ENCODE results near the gene UBAP2L. TPM values are rescaled to one million over a fixed set of nuclear protein-coding genes. Genes with fewer than 3 reads are reported as not detected.
A peak's percentile ranks its signal among the peaks of the same experiment; 100 is the strongest.

The UBAP2L gene
- total and polyA plus RNA-seq, 2 donors (not counting 1 experiment from before 2014, with no cell fraction given): 147 to 218 TPM

GRCh38 chr1:154174654-154175053 is 46.1 kb upstream of the UBAP2L start:
- Mint-ChIP-seq H3K27me3 (no peaks in the 10 kb centered on the region), H3K9me3 (ENCODE audit: insufficient read depth) (no peaks in the 10 kb centered on the region), H3K4me3 (no peak overlapping the region), H3K4me1 (peaks cover 50% of the 10 kb centered on the region), H3K27ac (peak overlapping the region; percentile 46)
- ATAC-seq (ENCODE audit: low read depth) (no peak), DNase-seq (no peak)
- H3K4me2 ChIP-seq (replicated peaks; ENCODE audit: low read depth, low read length, poor library complexity, severe bottlenecking): no peak overlapping the region
- H3K27ac ChIP-seq (ENCODE audit: low read length in 2 of 2): no peak overlapping the region
- WGBS (ENCODE audit: insufficient coverage): 75% methylated on average over 1 of the region's 4 CpGs
- no peak for TF ChIP-seq EZH2 (IDR thresholded peaks at IDR 0.05; ENCODE audit: borderline replicate concordance, insufficient read depth, low read depth, low read length, poor library complexity, severe bottlenecking)
- TF ChIP-seq CTCF (IDR thresholded peaks at IDR 0.05): no peak
- peaks cover 42 to 85% of the 10 kb centered on the region in 2 experiments for H3K36me3 ChIP-seq (replicated peaks in 1 of 2; ENCODE audit: control extremely low read depth in 1 of 2, control insufficient read depth in 1 of 2, extremely low read depth in 1 of 2, insufficient read depth in 2 of 2, low read length in 1 of 2)
- no peak overlapping the region for H2AFZ ChIP-seq (ENCODE audit: insufficient read depth, low read depth, low read length, poor library complexity, severe bottlenecking)
- H4K20me1 ChIP-seq (ENCODE audit: control insufficient read depth, insufficient read depth, low read length, poor library complexity, severe bottlenecking): peaks cover 97% of the 10 kb centered on the region
- intact Hi-C loops (cut with micrococcal nuclease): no loop called here
- H3K79me2 ChIP-seq (ENCODE audit: control insufficient read depth, insufficient read depth, low read length): peaks cover 97% of the 10 kb centered on the region
- H3K27me3 ChIP-seq (replicated peaks in 1 of 4; ENCODE audit: control extremely low read depth in 1 of 4, control insufficient read depth in 3 of 4, insufficient read depth in 4 of 4, low read length in 3 of 4): no peaks in the 10 kb centered on the region
- CTCF ChIA-PET: interaction anchor here (0.9 kb wide), 1 partner anchor 45 kb away, joined by 3 read pairs; no protein-coding TSS in a partner anchor
- no peak overlapping the region for H3K9ac ChIP-seq (ENCODE audit: low read length)
- no peaks in the 10 kb centered on the region for H3K9me3 ChIP-seq (ENCODE audit: control extremely low read depth in 1 of 3, control insufficient read depth in 2 of 3, insufficient read depth in 1 of 3, low read length in 2 of 3)
- POLR2A ChIA-PET: no interaction called here
- no peak overlapping the region for H3K4me3 ChIP-seq (ENCODE audit: control extremely low read depth in 1 of 5, extremely low read depth in 1 of 5, insufficient read depth in 1 of 5, low read depth in 2 of 5, low read length in 4 of 5)
- peaks cover 38 to 40% of the 10 kb centered on the region in 2 donors for H3K4me1 ChIP-seq (ENCODE audit: control insufficient read depth in 2 of 2, insufficient read depth in 2 of 2, low read length in 2 of 2)

DNA sequence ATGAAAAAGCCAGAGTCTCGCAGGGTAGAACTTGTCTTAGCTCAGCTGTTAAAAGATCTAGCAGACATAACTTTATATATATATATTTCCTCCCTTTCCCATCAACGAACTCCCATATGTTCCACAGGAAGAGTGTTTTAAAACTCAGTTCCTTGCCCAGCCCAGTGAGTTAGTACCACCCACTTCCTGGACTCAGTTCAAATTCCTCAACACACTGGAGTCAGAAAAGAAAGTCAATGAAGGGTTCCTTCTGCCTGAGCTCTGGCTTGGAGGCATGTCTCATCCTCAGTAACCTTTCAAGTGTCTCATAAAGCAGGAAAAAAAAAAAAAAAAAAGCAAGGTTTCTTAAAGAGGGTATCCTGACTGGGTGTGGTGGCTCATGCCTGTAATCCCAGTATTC is 44.4 kb upstream of the UBAP2L start:
- H3K27ac Mint-ChIP-seq: no peak overlapping the region
- peaks cover 63% of the 10 kb centered on the region for H3K4me1 Mint-ChIP-seq
- H3K79me2 ChIP-seq (ENCODE audit: control insufficient read depth, insufficient read depth, low read length): peaks cover 99% of the 10 kb centered on the region
- H3K27ac ChIP-seq (ENCODE audit: low read length in 2 of 2): peak overlapping the region in 1 of 2 donors; percentile 94
- no peak overlapping the region for H2AFZ ChIP-seq (ENCODE audit: insufficient read depth, low read depth, low read length, poor library complexity, severe bottlenecking)
- no peaks in the 10 kb centered on the region for H3K27me3 Mint-ChIP-seq
- WGBS (ENCODE audit: insufficient coverage): no CpG with 5 or more reads among the region's 2 CpGs
- H3K9ac ChIP-seq (ENCODE audit: low read length): no peak overlapping the region
- TF ChIP-seq CTCF (IDR thresholded peaks at IDR 0.05): no peak
- TF ChIP-seq EZH2 (IDR thresholded peaks at IDR 0.05; ENCODE audit: borderline replicate concordance, insufficient read depth, low read depth, low read length, poor library complexity, severe bottlenecking): no peak
- H3K4me3 ChIP-seq (ENCODE audit: control extremely low read depth in 1 of 5, extremely low read depth in 1 of 5, insufficient read depth in 1 of 5, low read depth in 2 of 5, low read length in 4 of 5): no peak overlapping the region
- H3K9me3 Mint-ChIP-seq (ENCODE audit: insufficient read depth): no peaks in the 10 kb centered on the region
- DNase-seq (no peak), ATAC-seq (ENCODE audit: low read depth) (no peak)
- H3K4me3 Mint-ChIP-seq: peak overlapping the region; percentile 38
- H3K27me3 ChIP-seq (replicated peaks in 1 of 4; ENCODE audit: control extremely low read depth in 1 of 4, control insufficient read depth in 3 of 4, insufficient read depth in 4 of 4, low read length in 3 of 4): no peaks in the 10 kb centered on the region
- peaks cover 28 to 68% of the 10 kb centered on the region in 2 experiments for H3K36me3 ChIP-seq (replicated peaks in 1 of 2; ENCODE audit: control extremely low read depth in 1 of 2, control insufficient read depth in 1 of 2, extremely low read depth in 1 of 2, insufficient read depth in 2 of 2, low read length in 1 of 2)
- H3K4me2 ChIP-seq (replicated peaks; ENCODE audit: low read depth, low read length, poor library complexity, severe bottlenecking): peak overlapping the region; percentile 29
- ChIA-PET POLR2A (interaction anchor here (0.7 kb wide), 1 partner anchor 18 kb away, joined by 6 read pairs; no protein-coding TSS in a partner anchor), CTCF (interaction anchor here (0.6 to 1.8 kb wide), 2 partner anchors 9 to 754 kb away, joined by 3 to 6 read pairs; no protein-coding TSS in a partner anchor)
- no peaks in the 10 kb centered on the region for H3K9me3 ChIP-seq (ENCODE audit: control extremely low read depth in 1 of 3, control insufficient read depth in 2 of 3, insufficient read depth in 1 of 3, low read length in 2 of 3)
- peaks cover 96% of the 10 kb centered on the region for H4K20me1 ChIP-seq (ENCODE audit: control insufficient read depth, insufficient read depth, low read length, poor library complexity, severe bottlenecking)
- H3K4me1 ChIP-seq (ENCODE audit: control insufficient read depth in 2 of 2, insufficient read depth in 2 of 2, low read length in 2 of 2): peaks cover 52 to 55% of the 10 kb centered on the region in 2 donors
- intact Hi-C loops (cut with micrococcal nuclease): no loop called here
